Measurements from ENCODE around the gene KRT4. TPM values are rescaled to one million over a fixed set of nuclear protein-coding genes. Genes with fewer than 3 reads are reported as not detected.
A peak's percentile ranks its signal among the peaks of the same experiment; 100 is the strongest.

The KRT4 gene
- polyA plus RNA-seq, 2 of the 4 experiments (the other 2 are of a cell fraction), result 2.1 to 12.8 TPM

DNA sequence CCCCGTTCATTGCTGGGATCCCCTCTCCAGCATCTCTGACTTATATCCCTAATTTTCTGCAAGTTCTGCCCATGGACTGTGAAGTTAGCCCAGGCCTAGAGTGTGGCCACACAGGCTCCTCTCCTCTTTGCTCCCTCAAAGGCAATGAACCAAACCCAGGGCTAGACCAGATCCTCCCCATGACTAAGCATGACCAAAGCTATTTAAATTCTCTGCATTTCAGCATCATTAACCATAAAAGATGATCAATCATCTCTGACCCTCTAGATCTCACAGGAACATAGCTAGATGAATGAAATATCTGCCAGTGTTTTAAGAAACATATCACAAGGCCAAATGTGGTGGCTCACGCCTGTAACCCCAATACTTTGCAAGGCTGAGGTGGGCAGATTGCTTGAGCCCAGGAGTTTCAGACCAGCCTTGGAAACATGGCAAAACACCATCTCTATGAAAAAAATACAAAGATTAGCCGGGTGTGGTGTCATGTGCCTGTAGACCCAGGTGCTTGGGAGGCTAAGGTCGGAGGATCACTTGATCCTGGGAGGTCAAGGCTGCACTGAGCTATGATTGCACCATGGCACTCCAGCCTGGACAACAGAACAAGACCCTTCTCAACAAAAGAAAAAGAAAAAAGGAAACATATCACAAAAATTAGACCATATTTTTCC is 15.8 kb downstream of the KRT4 start:
- no peak overlapping the region for H3K4me3 ChIP-seq
- 93% methylated on average over 4 of the region's 4 CpGs for WGBS (ENCODE audit: missing lambda C conversion rate)
- peaks cover 65% of the 10 kb centered on the region for H3K4me1 ChIP-seq
- ATAC-seq (no peak), FAIRE-seq (no peak), DNase-seq (ENCODE audit: low read depth in 1 of 2, low spot score in 1 of 2) (no peak)
- no peaks in the 10 kb centered on the region for H3K9me3 ChIP-seq
- peak overlapping the region; percentile 54; the same call in 2 of the 3 replicates for H3K4me2 ChIP-seq
- ChIA-PET CTCF (interaction anchor here (0.9 to 1.5 kb wide), 3 partner anchors 81 to 87 kb away, joined by 3 to 4 read pairs (median 4); no protein-coding TSS in a partner anchor), POLR2A (no interaction called here)
- no peak for TF ChIP-seq NFE2L2 (conservative IDR thresholded peaks at IDR 0.05; ENCODE audit: low read length)
- TF ChIP-seq RNF2 (IDR thresholded peaks at IDR 0.05; ENCODE audit: borderline replicate concordance, low read depth), result no peak
- peak overlapping the region; percentile 88 to 89; a peak in 5 of 6 replicates for H3K27ac ChIP-seq

DNA sequence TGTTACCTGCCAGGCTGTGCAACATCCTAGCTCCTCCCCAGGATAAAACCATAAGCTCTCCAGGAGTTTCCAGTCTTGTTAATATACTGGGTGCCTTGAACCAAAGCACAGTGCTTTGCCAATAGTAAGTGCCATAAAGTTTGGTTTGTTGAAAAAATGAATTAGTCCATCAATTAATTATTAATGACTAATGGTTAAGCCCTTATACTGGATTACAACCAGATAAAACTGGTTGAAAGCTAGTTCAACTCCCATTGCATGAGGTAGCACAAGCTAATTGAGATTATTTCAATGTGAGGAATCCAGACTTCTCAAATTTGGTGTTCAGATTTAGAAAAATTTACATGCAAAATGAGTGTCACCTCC is 16.4 kb downstream of the KRT4 start:
- POLR2A ChIA-PET, result no interaction called here
- H3K4me1 ChIP-seq, result peaks cover 63% of the 10 kb centered on the region
- FAIRE-seq, result no peak

DNA sequence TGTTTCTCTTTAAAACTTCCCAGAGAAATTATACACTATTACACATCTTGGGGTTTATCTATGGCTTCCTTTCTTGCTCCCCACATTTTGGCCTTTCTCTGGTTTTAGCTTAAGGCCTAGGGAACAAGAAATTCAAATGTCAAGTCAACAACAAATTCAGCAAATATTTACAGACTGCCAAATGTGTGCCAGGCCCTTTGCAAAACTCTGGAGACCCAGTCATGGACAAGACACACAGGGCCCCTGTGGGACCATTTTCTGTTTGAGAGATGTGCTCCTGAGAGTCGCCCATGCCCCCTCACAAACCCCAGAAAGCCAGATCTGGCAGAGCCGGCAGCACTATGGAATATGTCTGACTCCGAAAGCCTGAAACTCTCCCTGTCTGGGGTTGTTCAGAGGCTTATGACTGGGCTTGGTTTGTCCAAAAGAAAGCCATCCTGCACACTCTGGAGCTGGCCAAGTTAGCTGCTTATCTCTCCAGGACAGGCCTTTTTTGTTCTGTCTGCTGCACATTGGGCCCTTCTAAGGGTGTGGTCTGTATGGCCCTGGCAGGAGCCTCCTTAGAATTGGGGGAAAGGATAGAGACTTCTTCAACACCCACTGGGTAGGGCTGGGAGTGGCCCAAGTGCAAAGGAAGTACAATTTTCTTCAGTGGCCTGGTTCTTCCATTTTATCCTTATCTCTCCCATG is 16.9 kb downstream of the KRT4 start:
- FAIRE-seq, result no peak
- POLR2A ChIA-PET, result no interaction called here

More for the DNA sequence above, 16.4 kb downstream of the KRT4 start:
- TF ChIP-seq TFCP2L1 (CRISPR knock-in tag; IDR thresholded peaks at IDR 0.05) (no peak), POLR2AphosphoS2 (conservative IDR thresholded peaks at IDR 0.05; ENCODE audit: low read length) (no peak), GATA3 (IDR thresholded peaks at IDR 0.05; ENCODE audit: borderline replicate concordance) (no peak), ZFP36 (IDR thresholded peaks at IDR 0.05; ENCODE audit: borderline replicate concordance, partially characterized antibody) (no peak), EHMT2 (IDR thresholded peaks at IDR 0.05; ENCODE audit: low read depth) (no peak), TP53 (CRISPR knock-in tag; IDR thresholded peaks at IDR 0.05) (no peak), ZNF302 (CRISPR knock-in tag; IDR thresholded peaks at IDR 0.05) (no peak), RAD21 (conservative IDR thresholded peaks at IDR 0.05 in 1 of 2, IDR thresholded peaks at IDR 0.05 in 1 of 2) (no peak), RARB (CRISPR knock-in tag; IDR thresholded peaks at IDR 0.05) (no peak), HEYL (CRISPR knock-in tag; IDR thresholded peaks at IDR 0.05) (no peak), HOXA7 (CRISPR knock-in tag; IDR thresholded peaks at IDR 0.05) (no peak)
- TF ChIP-seq, protein P1, sequence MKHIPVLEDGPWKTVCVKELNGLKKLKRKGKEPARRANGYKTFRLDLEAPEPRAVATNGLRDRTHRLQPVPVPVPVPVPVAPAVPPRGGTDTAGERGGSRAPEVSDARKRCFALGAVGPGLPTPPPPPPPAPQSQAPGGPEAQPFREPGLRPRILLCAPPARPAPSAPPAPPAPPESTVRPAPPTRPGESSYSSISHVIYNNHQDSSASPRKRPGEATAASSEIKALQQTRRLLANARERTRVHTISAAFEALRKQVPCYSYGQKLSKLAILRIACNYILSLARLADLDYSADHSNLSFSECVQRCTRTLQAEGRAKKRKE (CRISPR knock-in tag; IDR thresholded peaks at IDR 0.05; ENCODE audit: low read depth), result no peak
- TF ChIP-seq, protein P2, sequence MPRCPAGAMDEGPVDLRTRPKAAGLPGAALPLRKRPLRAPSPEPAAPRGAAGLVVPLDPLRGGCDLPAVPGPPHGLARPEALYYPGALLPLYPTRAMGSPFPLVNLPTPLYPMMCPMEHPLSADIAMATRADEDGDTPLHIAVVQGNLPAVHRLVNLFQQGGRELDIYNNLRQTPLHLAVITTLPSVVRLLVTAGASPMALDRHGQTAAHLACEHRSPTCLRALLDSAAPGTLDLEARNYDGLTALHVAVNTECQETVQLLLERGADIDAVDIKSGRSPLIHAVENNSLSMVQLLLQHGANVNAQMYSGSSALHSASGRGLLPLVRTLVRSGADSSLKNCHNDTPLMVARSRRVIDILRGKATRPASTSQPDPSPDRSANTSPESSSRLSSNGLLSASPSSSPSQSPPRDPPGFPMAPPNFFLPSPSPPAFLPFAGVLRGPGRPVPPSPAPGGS (IDR thresholded peaks at IDR 0.05), result no peak
- TF ChIP-seq, protein P3, sequence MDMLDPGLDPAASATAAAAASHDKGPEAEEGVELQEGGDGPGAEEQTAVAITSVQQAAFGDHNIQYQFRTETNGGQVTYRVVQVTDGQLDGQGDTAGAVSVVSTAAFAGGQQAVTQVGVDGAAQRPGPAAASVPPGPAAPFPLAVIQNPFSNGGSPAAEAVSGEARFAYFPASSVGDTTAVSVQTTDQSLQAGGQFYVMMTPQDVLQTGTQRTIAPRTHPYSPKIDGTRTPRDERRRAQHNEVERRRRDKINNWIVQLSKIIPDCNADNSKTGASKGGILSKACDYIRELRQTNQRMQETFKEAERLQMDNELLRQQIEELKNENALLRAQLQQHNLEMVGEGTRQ (IDR thresholded peaks at IDR 0.05), result no peak
- TF ChIP-seq, protein P4, sequence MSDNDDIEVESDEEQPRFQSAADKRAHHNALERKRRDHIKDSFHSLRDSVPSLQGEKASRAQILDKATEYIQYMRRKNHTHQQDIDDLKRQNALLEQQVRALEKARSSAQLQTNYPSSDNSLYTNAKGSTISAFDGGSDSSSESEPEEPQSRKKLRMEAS (IDR thresholded peaks at IDR 0.05), result no peak
- TF ChIP-seq, protein P5, sequence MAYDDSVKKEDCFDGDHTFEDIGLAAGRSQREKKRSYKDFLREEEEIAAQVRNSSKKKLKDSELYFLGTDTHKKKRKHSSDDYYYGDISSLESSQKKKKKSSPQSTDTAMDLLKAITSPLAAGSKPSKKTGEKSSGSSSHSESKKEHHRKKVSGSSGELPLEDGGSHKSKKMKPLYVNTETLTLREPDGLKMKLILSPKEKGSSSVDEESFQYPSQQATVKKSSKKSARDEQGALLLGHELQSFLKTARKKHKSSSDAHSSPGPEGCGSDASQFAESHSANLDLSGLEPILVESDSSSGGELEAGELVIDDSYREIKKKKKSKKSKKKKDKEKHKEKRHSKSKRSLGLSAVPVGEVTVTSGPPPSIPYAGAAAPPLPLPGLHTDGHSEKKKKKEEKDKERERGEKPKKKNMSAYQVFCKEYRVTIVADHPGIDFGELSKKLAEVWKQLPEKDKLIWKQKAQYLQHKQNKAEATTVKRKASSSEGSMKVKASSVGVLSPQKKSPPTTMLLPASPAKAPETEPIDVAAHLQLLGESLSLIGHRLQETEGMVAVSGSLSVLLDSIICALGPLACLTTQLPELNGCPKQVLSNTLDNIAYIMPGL (CRISPR knock-in tag; IDR thresholded peaks at IDR 0.05; ENCODE audit: borderline replicate concordance), result no peak
- H3K27ac ChIP-seq, result peak overlapping the region; percentile 25 to 89; a peak in 4 of 6 replicates
- CTCF ChIA-PET, result interaction anchor here (0.9 to 1.5 kb wide), 5 partner anchors 9 to 641 kb away, joined by 3 to 4 read pairs (median 3); no protein-coding TSS in a partner anchor
- no peaks in the 10 kb centered on the region for H3K9me3 ChIP-seq
- no peak for ATAC-seq
- no peak overlapping the region for H3K4me2 ChIP-seq
- H3K4me3 ChIP-seq, result no peak overlapping the region
- no peak for DNase-seq (ENCODE audit: low read depth in 1 of 2, low spot score in 1 of 2)

More for the DNA sequence above, 16.9 kb downstream of the KRT4 start:
- CTCF ChIA-PET, result interaction anchor here (0.6 to 1.7 kb wide), 7 partner anchors 9 to 640 kb away, joined by 3 to 4 read pairs (median 3); no protein-coding TSS in a partner anchor
- no peak overlapping the region for H3K4me3 ChIP-seq
- no peaks in the 10 kb centered on the region for H3K9me3 ChIP-seq
- ATAC-seq (no peak), DNase-seq (ENCODE audit: low read depth in 1 of 2, low spot score in 1 of 2) (no peak)
- H3K4me1 ChIP-seq, result peaks cover 58% of the 10 kb centered on the region
- H3K4me2 ChIP-seq, result no peak overlapping the region
- WGBS (ENCODE audit: missing lambda C conversion rate), result 83% methylated on average over 3 of the region's 3 CpGs
- TF ChIP-seq CBX8 (IDR thresholded peaks at IDR 0.05), result no peak
- H3K27ac ChIP-seq, result peak overlapping the region; percentile 25 to 89; a peak in 4 of 6 replicates

All from A549 (cell line).